Thyroid gland (tissue), 4 donors: ENCODE results near the gene NUP62. TPM values are rescaled to one million over a fixed set of nuclear protein-coding genes. Genes with fewer than 3 reads are reported as not detected.

ENCODE experiments used
- DNase-seq, 2 donors: peaks; one replicate each; pipeline ENCODE4 v3.0.0-alpha.2; 2019
- H3K27ac ChIP-seq, 3 donors: fragments of 200-600 bp; sonication (generic); 1 replicate in 2 of 3; 2 replicates in 1 of 3; pipeline ENCODE4 v1.5.1; 2016 to 2019; ENCODE audit warnings: mild to moderate bottlenecking in 1 of 3, moderate library complexity in 1 of 3
- H3K27me3 ChIP-seq: fragments of 200-600 bp; sonication (generic); one replicate; pipeline ENCODE4 v1.5.1; 2019
- H3K36me3 ChIP-seq, 2 donors: fragments of 200-600 bp; sonication (generic); one replicate each; pipeline ENCODE4 v1.5.1; 2016 to 2019
- H3K4me1 ChIP-seq, 2 donors: fragments of 200-600 bp; sonication (generic); one replicate each; pipeline ENCODE4 v1.5.1; 2017 to 2019
- H3K4me3 ChIP-seq, 3 donors: fragments of 200-600 bp; sonication (generic); replicated peaks in 1 of 3; 1 replicate in 2 of 3; 2 replicates in 1 of 3; pipeline ENCODE4 v1.5.1; 2016; ENCODE audit warnings: mild to moderate bottlenecking in 1 of 3
- H3K9me3 ChIP-seq: fragments of 200-600 bp; sonication (generic); one replicate; pipeline ENCODE4 v1.5.1; 2017
- POLR2A ChIP-seq, 2 donors: fragments of 450-650 bp; IDR thresholded peaks; one replicate each; pipeline ENCODE4 v1.6.1; 2017; ENCODE audit warnings: antibody characterized with exemption in 2 of 2, mild to moderate bottlenecking in 2 of 2, moderate library complexity in 1 of 2
- WGBS, 2 donors: methylation state at CpG; one replicate each; pipeline ENCODE4 v1.1.5; 2017; 5-methylcytosine and 5-hydroxymethylcytosine counted together
- intact Hi-C: fragments of 100-400 bp; cut with DNase I; formaldehyde crosslinking; loops from one replicate; pipeline ENCODE4 v1.15.1; 2023
- total RNA-seq, 4 donors: library from RNA; depleted of rRNA; stranded (reverse); fragments of >200 nt; gene quantifications; one replicate each; pipeline ENCODE4 v1.2.3, GENCODE V29; 2016
- TF ChIP-seq, protein P1 (sequence below), 6 experiments: fragments of 200-600 bp in 3 of 6; fragments of 450-650 bp in 3 of 6; sonication (generic) in 3 of 6; IDR thresholded peaks; one replicate each; pipeline ENCODE4 v1.5.1; 2016 to 2019; ENCODE audit warnings: antibody characterized with exemption in 6 of 6, mild to moderate bottlenecking in 2 of 6, inconsistent platforms in 1 of 6, moderate library complexity in 1 of 6

The NUP62 gene
- total RNA-seq, 4 donors from 2014 or later = 27.5 to 32.3 (median 30.5) TPM

DNA sequence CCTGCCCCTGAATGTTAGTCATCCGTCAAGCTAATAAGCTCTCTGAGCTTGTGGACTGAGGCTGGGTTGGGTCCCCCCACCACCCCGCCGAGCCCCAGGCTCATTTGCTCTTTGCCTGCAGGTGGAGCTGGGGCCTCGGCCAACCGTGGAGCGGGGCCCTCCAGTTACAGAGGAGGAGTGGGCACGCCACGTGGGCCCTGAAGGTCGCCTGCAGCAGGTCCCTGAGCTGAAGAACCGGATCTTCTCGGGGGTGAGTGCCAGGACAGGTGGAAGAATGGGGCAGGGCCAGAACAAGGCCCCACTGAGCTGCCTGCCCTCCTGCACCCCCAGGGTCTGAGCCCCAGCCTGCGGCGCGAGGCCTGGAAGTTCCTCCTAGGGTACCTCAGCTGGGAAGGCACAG lies 46.7 kb downstream of the NUP62 start:
- TF ChIP-seq, protein P1, sequence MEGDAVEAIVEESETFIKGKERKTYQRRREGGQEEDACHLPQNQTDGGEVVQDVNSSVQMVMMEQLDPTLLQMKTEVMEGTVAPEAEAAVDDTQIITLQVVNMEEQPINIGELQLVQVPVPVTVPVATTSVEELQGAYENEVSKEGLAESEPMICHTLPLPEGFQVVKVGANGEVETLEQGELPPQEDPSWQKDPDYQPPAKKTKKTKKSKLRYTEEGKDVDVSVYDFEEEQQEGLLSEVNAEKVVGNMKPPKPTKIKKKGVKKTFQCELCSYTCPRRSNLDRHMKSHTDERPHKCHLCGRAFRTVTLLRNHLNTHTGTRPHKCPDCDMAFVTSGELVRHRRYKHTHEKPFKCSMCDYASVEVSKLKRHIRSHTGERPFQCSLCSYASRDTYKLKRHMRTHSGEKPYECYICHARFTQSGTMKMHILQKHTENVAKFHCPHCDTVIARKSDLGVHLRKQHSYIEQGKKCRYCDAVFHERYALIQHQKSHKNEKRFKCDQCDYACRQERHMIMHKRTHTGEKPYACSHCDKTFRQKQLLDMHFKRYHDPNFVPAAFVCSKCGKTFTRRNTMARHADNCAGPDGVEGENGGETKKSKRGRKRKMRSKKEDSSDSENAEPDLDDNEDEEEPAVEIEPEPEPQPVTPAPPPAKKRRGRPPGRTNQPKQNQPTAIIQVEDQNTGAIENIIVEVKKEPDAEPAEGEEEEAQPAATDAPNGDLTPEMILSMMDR (IDR thresholded peaks at IDR 0.05) = no peak
- TF ChIP-seq POLR2A (IDR thresholded peaks at IDR 0.05) = no peak
- H3K27me3 ChIP-seq = no peaks in the 10 kb centered on the region
- H3K4me3 ChIP-seq = no peak overlapping the region
- no peaks in the 10 kb centered on the region for H3K9me3 ChIP-seq
- no peak overlapping the region for H3K27ac ChIP-seq
- H3K36me3 ChIP-seq = peaks cover 54 to 69% of the 10 kb centered on the region in 2 donors
- intact Hi-C loops = no loop called here
- peaks cover 5 to 9% of the 10 kb centered on the region in 2 donors for H3K4me1 ChIP-seq
- WGBS, 2 donors = 100% methylated on average over 3 to 9 of the region's 14 CpGs
- DNase-seq = no peak

DNA sequence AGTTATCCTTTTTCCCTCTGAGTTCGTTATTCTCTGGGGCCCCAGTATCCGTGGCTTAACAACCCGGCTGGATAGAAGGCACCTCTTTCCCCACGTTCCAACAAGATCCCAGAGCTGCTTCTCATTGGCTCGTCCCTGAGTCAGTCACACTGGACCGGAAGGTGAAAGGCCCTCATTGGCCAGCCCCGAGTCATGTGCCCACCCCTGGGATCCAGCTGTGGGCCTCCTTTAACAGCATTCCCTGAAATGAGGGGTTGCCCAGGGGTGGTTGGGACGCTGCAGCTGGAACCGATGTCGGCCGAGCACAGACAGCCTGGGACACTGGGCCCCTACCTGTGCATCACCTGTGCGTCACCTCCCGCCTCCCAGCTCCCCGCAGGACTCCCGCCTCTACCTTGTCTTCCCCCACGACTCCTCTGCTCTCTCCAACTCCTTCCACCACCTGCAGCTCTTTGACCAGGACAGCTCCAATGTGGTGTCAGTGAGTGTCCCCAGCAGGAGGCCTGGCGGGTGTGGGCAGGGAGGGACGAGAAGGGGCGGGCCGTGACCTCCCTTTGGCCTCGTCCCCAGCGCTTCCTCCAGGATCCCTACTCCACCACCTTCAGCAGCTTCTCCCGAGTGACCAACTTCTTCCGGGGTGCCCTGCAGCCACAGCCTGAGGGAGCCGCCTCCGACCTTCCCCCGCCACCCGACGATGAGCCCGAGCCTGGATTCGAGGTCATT lies 47.5 kb downstream of the NUP62 start:
- Histone ChIP-seq H3K36me3 (peaks cover 54 to 69% of the 10 kb centered on the region in 2 donors), H3K4me3 (no peak overlapping the region), H3K27ac (no peak overlapping the region), H3K4me1 (peaks cover 5 to 9% of the 10 kb centered on the region in 2 donors), H3K27me3 (no peaks in the 10 kb centered on the region), H3K9me3 (no peaks in the 10 kb centered on the region)
- no peak for DNase-seq
- intact Hi-C loops = no loop called here
- 89 to 93% methylated on average over 29 to 31 of the region's 31 CpGs for WGBS, 2 donors
- TF ChIP-seq POLR2A (IDR thresholded peaks at IDR 0.05) = no peak
- TF ChIP-seq, protein P1 (IDR thresholded peaks at IDR 0.05) = no peak

DNA sequence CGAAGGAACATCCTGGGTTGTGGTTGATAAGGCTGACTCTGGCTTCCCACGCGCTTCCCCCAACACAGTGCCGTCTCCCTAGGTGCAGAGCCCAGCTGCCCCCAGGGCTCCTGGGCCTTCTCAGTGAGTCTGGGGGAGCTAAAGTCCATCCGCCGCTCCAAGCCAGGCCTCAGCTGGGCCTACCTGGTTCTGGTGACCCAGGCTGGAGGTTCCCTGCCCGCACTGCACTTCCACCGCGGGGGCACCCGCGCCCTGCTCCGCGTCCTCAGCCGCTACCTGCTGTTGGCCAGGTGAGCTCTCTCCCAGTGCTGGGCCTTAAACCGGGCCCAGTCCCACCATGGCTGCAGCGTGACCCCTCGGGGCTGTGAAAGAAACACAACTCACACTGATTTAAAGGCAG lies 48.1 kb downstream of the NUP62 start:
- 98 to 99% methylated on average over 14 to 17 of the region's 17 CpGs for WGBS, 2 donors
- no peak for DNase-seq
- intact Hi-C loops = no loop called here

DNA sequence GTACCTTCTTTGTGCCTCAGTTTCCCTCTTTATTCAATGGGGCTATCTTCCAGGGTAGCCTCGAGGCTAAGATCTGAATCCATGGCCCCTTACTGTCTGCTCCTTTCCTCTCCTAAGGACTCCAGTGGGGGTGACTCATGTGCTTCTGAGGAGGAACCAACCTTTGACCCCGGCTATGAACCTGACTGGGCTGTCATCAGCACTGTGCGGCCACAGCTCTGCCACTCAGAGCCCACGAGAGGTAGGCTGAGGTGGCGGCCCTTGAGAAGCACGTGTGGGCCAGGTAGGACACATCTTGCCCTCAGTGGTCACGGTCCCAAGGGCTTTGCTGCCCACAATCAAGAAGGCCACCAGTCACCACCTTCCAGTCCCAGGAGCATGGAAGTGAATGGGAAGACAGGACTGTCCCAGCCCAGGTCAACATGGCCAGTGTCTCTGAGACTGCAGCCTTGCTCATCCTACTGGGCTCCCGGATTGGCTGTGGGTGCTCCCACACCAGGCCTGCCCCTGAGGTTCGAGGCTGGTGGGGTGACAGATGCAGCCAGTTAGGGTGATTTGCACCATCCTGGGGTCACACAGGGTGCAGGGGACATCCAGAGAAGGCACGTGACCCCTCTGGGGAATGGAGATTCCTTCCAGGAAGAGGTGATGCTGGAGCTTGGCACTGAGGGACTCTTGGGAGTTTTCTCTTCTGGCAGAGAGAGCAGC lies 49.0 kb downstream of the NUP62 start:
- Histone ChIP-seq H3K36me3 (peaks cover 53 to 60% of the 10 kb centered on the region in 2 donors), H3K4me3 (no peak overlapping the region), H3K4me1 (peaks cover 11 to 13% of the 10 kb centered on the region in 2 donors), H3K27me3 (no peaks in the 10 kb centered on the region), H3K9me3 (no peaks in the 10 kb centered on the region), H3K27ac (no peak overlapping the region)
- no peak for TF ChIP-seq POLR2A (IDR thresholded peaks at IDR 0.05)
- TF ChIP-seq, protein P1 (IDR thresholded peaks at IDR 0.05) = no peak
- intact Hi-C loops = no loop called here
- DNase-seq = no peak
- 89 to 96% methylated on average over 9 to 10 of the region's 10 CpGs for WGBS, 2 donors

More for the DNA sequence above, 48.1 kb downstream of the NUP62 start:
- H3K9me3 ChIP-seq = no peaks in the 10 kb centered on the region
- peaks cover 54 to 66% of the 10 kb centered on the region in 2 donors for H3K36me3 ChIP-seq
- H3K27me3 ChIP-seq = no peaks in the 10 kb centered on the region
- H3K27ac ChIP-seq = no peak overlapping the region
- TF ChIP-seq, protein P1 (IDR thresholded peaks at IDR 0.05) = no peak
- TF ChIP-seq POLR2A (IDR thresholded peaks at IDR 0.05) = no peak
- no peak overlapping the region for H3K4me3 ChIP-seq
- H3K4me1 ChIP-seq = peaks cover 5 to 9% of the 10 kb centered on the region in 2 donors
